ENCODE measurements around the gene CNNM2.

GRCh38 chr10:103123282-103124024, 205.4 kb downstream of the CNNM2 start:
- TF ChIP-seq POLR2A (IDR thresholded peaks at IDR 0.05; ENCODE audit: low read depth, low read length) (no peak), POLR2AphosphoS5 (IDR thresholded peaks at IDR 0.05; ENCODE audit: low read depth, low read length) (no peak), TAF1 (IDR thresholded peaks at IDR 0.05; ENCODE audit: borderline replicate concordance, low read depth, low read length) (no peak)
